GM12878 (cell line): ENCODE data around the gene TMEM120B. TPM values are rescaled to one million over a fixed set of nuclear protein-coding genes. Genes with fewer than 3 reads are reported as not detected.

ENCODE experiments used
- ATF7 ChIP-seq: fragments of 450-650 bp; IDR thresholded peaks from 2 replicates; pipeline ENCODE4 v1.6.1; 2016; ENCODE audit warnings: low read depth, mild to moderate bottlenecking
- DPF2 ChIP-seq: fragments of 450-650 bp; IDR thresholded peaks from 2 replicates; pipeline ENCODE4 v1.6.1; 2017; ENCODE audit warnings: mild to moderate bottlenecking
- HDGF ChIP-seq: fragments of 450-650 bp; IDR thresholded peaks from 2 replicates; pipeline ENCODE4 v1.6.1; 2016; ENCODE audit warnings: antibody characterized with exemption
- MTA2 ChIP-seq: fragments of 450-650 bp; IDR thresholded peaks from 2 replicates; pipeline ENCODE4 v1.6.1; 2016; ENCODE audit warnings: low read depth, mild to moderate bottlenecking, moderate library complexity
- NR2C1 ChIP-seq: fragments of 450-650 bp; IDR thresholded peaks from 2 replicates; pipeline ENCODE4 v1.6.1; 2017; ENCODE audit warnings: antibody characterized with exemption, mild to moderate bottlenecking, moderate library complexity
- PBX3 ChIP-seq: IDR thresholded peaks from 2 replicates; pipeline ENCODE4 v1.6.1; 2011; ENCODE audit warnings: mild to moderate bottlenecking, low read depth, low read length, moderate library complexity; ENCODE audit not compliant: insufficient replicate concordance
- SPI1 ChIP-seq: IDR thresholded peaks from 2 replicates; pipeline ENCODE4 v1.6.1; 2011; ENCODE audit warnings: low read depth, mild to moderate bottlenecking, low read length, moderate library complexity, borderline replicate concordance; ENCODE audit not compliant: insufficient read depth
- SRF ChIP-seq, 2 experiments: IDR thresholded peaks; 2 replicates each; pipeline ENCODE4 v1.6.1; 2011; ENCODE audit warnings: low read depth in 2 of 2, low read length in 2 of 2, mild to moderate bottlenecking in 1 of 2, moderate library complexity in 1 of 2
- TCF7 ChIP-seq: IDR thresholded peaks from 2 replicates; pipeline ENCODE4 v1.6.1; 2014; ENCODE audit warnings: antibody characterized with exemption, borderline replicate concordance
- polyA plus RNA-seq, 11 experiments: library from polyadenylated mRNA; depleted of rRNA in 4 of 11; unstranded in 6 of 11; stranded (reverse) in 5 of 11; fragments of >200 nt; fragmentation: Nextera tagmentation in 4 of 11; fragmentation: Illumina TruSeq in 1 of 11; extraction: Ambion mirVana in 4 of 11; extraction: Trizol in 1 of 11; gene quantifications; 1 replicate in 1 of 11; 2 replicates in 10 of 11; pipeline versions ENCODE4 v1.2.1 to v1.2.3, GENCODE V29; 2011 to 2016; ENCODE audit warnings: inconsistent platforms in 2 of 11, missing spikeins in 2 of 11, low read depth in 1 of 11
- total RNA-seq, 4 experiments: library from RNA; depleted of rRNA in 3 of 4; stranded (reverse); fragments of >200 nt in 3 of 4; fragmentation: Illumina TruSeq in 1 of 4; extraction: Trizol in 1 of 4; gene quantifications; 2 replicates each; pipeline versions ENCODE4 v1.2.1 to v1.2.3, GENCODE V29; 2013 to 2021
- TF ChIP-seq, protein P1 (sequence below): fragments of 450-650 bp; IDR thresholded peaks from 2 replicates; pipeline ENCODE4 v1.6.1; 2016; ENCODE audit warnings: mild to moderate bottlenecking
- TF ChIP-seq, protein P2 (sequence below): fragments of 450-650 bp; IDR thresholded peaks from 2 replicates; pipeline ENCODE4 v1.6.1; 2017; ENCODE audit warnings: mild to moderate bottlenecking, moderate library complexity
- TF ChIP-seq, protein P3 (sequence below), 3 experiments: IDR thresholded peaks in 2 of 3; conservative IDR thresholded peaks in 1 of 3; 2 replicates each; pipeline ENCODE4 v1.5.1; 2011; ENCODE audit warnings: low read depth in 3 of 3, low read length in 3 of 3, mild to moderate bottlenecking in 3 of 3, control low read depth in 2 of 3, moderate library complexity in 2 of 3, inconsistent platforms in 1 of 3, mixed read lengths in 1 of 3; ENCODE audit not compliant: control insufficient read depth in 2 of 3, insufficient read depth in 1 of 3; ENCODE audit errors: extremely low read depth in 1 of 3

Gene TMEM120B
- total and polyA plus RNA-seq, 10 of the 15 experiments (the other 5 are each of a cell fraction or from before 2014, with no cell fraction given), result 4.0 to 26.2 (median 9.2) TPM

- TF ChIP-seq SPI1 (no peak), TCF7 (no peak), HDGF (no peak), PBX3 (peak; percentile 87), DPF2 (no peak), ATF7 (no peak), MTA2 (no peak), SRF (IDR thresholded peaks at IDR 0.05; ENCODE audit: low read depth in 2 of 2, low read length in 2 of 2) (no peak), NR2C1 (no peak)
- TF ChIP-seq, protein P1, sequence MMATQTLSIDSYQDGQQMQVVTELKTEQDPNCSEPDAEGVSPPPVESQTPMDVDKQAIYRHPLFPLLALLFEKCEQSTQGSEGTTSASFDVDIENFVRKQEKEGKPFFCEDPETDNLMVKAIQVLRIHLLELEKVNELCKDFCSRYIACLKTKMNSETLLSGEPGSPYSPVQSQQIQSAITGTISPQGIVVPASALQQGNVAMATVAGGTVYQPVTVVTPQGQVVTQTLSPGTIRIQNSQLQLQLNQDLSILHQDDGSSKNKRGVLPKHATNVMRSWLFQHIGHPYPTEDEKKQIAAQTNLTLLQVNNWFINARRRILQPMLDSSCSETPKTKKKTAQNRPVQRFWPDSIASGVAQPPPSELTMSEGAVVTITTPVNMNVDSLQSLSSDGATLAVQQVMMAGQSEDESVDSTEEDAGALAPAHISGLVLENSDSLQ, result peak; percentile 88
- TF ChIP-seq, protein P2, sequence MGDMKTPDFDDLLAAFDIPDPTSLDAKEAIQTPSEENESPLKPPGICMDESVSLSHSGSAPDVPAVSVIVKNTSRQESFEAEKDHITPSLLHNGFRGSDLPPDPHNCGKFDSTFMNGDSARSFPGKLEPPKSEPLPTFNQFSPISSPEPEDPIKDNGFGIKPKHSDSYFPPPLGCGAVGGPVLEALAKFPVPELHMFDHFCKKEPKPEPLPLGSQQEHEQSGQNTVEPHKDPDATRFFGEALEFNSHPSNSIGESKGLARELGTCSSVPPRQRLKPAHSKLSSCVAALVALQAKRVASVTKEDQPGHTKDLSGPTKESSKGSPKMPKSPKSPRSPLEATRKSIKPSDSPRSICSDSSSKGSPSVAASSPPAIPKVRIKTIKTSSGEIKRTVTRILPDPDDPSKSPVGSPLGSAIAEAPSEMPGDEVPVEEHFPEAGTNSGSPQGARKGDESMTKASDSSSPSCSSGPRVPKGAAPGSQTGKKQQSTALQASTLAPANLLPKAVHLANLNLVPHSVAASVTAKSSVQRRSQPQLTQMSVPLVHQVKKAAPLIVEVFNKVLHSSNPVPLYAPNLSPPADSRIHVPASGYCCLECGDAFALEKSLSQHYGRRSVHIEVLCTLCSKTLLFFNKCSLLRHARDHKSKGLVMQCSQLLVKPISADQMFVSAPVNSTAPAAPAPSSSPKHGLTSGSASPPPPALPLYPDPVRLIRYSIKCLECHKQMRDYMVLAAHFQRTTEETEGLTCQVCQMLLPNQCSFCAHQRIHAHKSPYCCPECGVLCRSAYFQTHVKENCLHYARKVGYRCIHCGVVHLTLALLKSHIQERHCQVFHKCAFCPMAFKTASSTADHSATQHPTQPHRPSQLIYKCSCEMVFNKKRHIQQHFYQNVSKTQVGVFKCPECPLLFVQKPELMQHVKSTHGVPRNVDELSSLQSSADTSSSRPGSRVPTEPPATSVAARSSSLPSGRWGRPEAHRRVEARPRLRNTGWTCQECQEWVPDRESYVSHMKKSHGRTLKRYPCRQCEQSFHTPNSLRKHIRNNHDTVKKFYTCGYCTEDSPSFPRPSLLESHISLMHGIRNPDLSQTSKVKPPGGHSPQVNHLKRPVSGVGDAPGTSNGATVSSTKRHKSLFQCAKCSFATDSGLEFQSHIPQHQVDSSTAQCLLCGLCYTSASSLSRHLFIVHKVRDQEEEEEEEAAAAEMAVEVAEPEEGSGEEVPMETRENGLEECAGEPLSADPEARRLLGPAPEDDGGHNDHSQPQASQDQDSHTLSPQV, result no peak
- TF ChIP-seq, protein P3, sequence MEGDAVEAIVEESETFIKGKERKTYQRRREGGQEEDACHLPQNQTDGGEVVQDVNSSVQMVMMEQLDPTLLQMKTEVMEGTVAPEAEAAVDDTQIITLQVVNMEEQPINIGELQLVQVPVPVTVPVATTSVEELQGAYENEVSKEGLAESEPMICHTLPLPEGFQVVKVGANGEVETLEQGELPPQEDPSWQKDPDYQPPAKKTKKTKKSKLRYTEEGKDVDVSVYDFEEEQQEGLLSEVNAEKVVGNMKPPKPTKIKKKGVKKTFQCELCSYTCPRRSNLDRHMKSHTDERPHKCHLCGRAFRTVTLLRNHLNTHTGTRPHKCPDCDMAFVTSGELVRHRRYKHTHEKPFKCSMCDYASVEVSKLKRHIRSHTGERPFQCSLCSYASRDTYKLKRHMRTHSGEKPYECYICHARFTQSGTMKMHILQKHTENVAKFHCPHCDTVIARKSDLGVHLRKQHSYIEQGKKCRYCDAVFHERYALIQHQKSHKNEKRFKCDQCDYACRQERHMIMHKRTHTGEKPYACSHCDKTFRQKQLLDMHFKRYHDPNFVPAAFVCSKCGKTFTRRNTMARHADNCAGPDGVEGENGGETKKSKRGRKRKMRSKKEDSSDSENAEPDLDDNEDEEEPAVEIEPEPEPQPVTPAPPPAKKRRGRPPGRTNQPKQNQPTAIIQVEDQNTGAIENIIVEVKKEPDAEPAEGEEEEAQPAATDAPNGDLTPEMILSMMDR (IDR thresholded peaks at IDR 0.05 in 2 of 3, conservative IDR thresholded peaks at IDR 0.05 in 1 of 3; ENCODE audit: control insufficient read depth in 2 of 3, extremely low read depth in 1 of 3, insufficient read depth in 1 of 3, low read depth in 3 of 3, low read length in 3 of 3), result 0 out of 6 replicates have a peak, but pooled peaks of 1 of the 3 experiments have one; percentile 2
Measured at GRCh38 chr12:121799156-121799841, 86.7 kb downstream of the TMEM120B start (continued).
